Epidermal melanocyte (primary cell): Measurements from ENCODE around the gene PPARG.

Source experiments
- DNase-seq: peaks from one replicate; pipeline ENCODE4 v3.0.0; 2011; ENCODE audit warnings: low spot score; ENCODE audit not compliant: insufficient read length

Gene PPARG

GRCh38 chr3:12479919-12480427, 191.1 kb downstream of the PPARG start:
- DNase-seq = peak; percentile 61

- no peak for DNase-seq
Observed at GRCh38 chr3:12483410-12483809, 194.5 kb downstream of the PPARG start.

GRCh38 chr3:12483872-12484197, 195.0 kb downstream of the PPARG start:
- DNase-seq = no peak
